Calu3 (cell line): ENCODE results near the gene FLYWCH1. TPM values are rescaled to one million over a fixed set of nuclear protein-coding genes. Genes with fewer than 3 reads are reported as not detected.

Source experiments
- BruUV-seq: library from RNA; stranded (reverse); fragments of 400-500 nt; replicated peaks from 2 replicates; lab custom pipeline; 2021; lab: Mats Ljungman, UMichigan
- CTCF ChIA-PET: fragments of 300-600 bp; sonication (Branson Sonifier 250); formaldehyde crosslinking; loops from one replicate; lab custom pipeline; 2022; ENCODE audit warnings: antibody characterized with exemption; lab: Charles Lee
- DNase-seq: peaks from one replicate; pipeline ENCODE4 v3.0.0; 2022
- H3K27ac Mint-ChIP-seq: one replicate; pipeline ENCODE4 v1.8.0; 2022; ENCODE audit warnings: mixed read lengths; ENCODE audit not compliant: unreplicated experiment
- H3K27me3 Mint-ChIP-seq: one replicate; pipeline ENCODE4 v1.8.0; 2022; ENCODE audit warnings: mixed read lengths; ENCODE audit not compliant: unreplicated experiment
- H3K36me3 Mint-ChIP-seq: one replicate; pipeline ENCODE4 v1.8.0; 2022; ENCODE audit warnings: mild to moderate bottlenecking, moderate library complexity, mixed read lengths; ENCODE audit not compliant: insufficient read depth, unreplicated experiment
- H3K4me1 Mint-ChIP-seq: one replicate; pipeline ENCODE4 v1.8.0; 2022; ENCODE audit warnings: mild to moderate bottlenecking, low read depth, mixed read lengths; ENCODE audit not compliant: unreplicated experiment
- H3K4me3 Mint-ChIP-seq: one replicate; pipeline ENCODE4 v1.8.0; 2022; ENCODE audit warnings: mild to moderate bottlenecking, low read depth, moderate library complexity, mixed read lengths; ENCODE audit not compliant: unreplicated experiment
- H3K9me3 Mint-ChIP-seq: one replicate; pipeline ENCODE4 v1.8.0; 2022; ENCODE audit warnings: low read depth, mixed read lengths; ENCODE audit not compliant: unreplicated experiment
- intact Hi-C: fragments of 100-400 bp; cut with micrococcal nuclease; formaldehyde crosslinking; loops from one replicate; pipeline ENCODE4 v1.10.0; 2022; ENCODE audit not compliant: unreplicated experiment
- total RNA-seq: library from RNA; stranded (reverse); gene quantifications from 2 replicates; pipeline ENCODE4 v1.2.3, GENCODE V29; 2022
- TF ChIP-seq, protein P1 (sequence below): fragments of 200-600 bp; IDR thresholded peaks from one replicate; pipeline ENCODE4 v1.8.0; 2022; ENCODE audit warnings: antibody characterized with exemption; ENCODE audit not compliant: unreplicated experiment

The FLYWCH1 gene
- total RNA-seq, 1 experiment from 2014 or later: 34.8 TPM

DNA sequence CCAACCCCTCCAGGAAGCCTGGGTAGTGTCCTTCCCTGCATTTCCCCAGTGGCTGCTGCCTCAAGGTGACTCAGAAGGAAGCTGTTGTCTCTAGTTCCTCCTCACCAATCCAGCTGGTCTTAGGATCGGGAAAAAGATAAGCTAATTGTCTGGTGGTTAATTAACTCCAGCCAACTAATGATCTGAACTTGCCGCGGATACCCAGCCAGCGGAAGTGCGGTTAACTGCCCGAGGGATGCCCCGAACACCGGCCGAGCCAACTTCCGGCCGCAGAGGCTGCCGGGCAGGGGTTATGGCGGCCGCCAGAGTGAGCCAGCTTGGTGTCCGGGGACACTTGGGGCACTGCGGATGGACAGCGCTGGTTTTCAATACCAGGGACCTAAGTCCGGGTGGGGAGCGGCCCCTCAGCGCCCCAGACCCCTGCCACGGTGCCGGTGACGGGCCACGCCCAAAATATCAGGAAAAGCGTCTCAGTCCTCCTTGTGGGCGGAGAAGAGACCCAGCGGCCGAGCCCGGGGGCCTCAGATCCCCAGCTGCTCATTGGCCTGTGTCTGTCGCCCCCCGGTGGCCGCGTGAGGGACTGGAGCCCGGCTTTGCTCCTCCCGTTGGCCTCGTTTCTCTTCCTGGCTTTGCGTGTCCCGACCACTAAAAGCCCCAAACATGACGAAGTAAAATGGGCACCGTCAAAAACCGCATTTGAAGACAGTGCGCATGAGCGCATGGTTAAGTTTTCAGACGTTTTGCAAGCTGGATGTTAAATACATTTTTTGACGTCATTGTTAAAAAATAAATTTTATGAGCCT, 43.5 kb upstream of the FLYWCH1 start:
- Mint-ChIP-seq H3K27ac (peak overlapping the region; percentile 83), H3K27me3 (no peaks in the 10 kb centered on the region), H3K9me3 (no peaks in the 10 kb centered on the region), H3K36me3 (peaks cover 14% of the 10 kb centered on the region), H3K4me3 (peak overlapping the region; percentile 88), H3K4me1 (no peaks in the 10 kb centered on the region)
- intact Hi-C loops: loop anchor here (1.0 kb wide), 1 partner anchor 29 kb away; no protein-coding TSS in a partner anchor
- BruUV-seq: TSS peak; percentile 99
- CTCF ChIA-PET: interaction anchor here (0.7 to 2.0 kb wide), 11 partner anchors 10 to 92 kb away, joined by 3 to 64 read pairs (median 3); partner anchors contain the start of genes FLYWCH2 and PRSS22
- peak; percentile 99 for DNase-seq
- TF ChIP-seq, protein P1, sequence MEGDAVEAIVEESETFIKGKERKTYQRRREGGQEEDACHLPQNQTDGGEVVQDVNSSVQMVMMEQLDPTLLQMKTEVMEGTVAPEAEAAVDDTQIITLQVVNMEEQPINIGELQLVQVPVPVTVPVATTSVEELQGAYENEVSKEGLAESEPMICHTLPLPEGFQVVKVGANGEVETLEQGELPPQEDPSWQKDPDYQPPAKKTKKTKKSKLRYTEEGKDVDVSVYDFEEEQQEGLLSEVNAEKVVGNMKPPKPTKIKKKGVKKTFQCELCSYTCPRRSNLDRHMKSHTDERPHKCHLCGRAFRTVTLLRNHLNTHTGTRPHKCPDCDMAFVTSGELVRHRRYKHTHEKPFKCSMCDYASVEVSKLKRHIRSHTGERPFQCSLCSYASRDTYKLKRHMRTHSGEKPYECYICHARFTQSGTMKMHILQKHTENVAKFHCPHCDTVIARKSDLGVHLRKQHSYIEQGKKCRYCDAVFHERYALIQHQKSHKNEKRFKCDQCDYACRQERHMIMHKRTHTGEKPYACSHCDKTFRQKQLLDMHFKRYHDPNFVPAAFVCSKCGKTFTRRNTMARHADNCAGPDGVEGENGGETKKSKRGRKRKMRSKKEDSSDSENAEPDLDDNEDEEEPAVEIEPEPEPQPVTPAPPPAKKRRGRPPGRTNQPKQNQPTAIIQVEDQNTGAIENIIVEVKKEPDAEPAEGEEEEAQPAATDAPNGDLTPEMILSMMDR: peak; percentile 97

DNA sequence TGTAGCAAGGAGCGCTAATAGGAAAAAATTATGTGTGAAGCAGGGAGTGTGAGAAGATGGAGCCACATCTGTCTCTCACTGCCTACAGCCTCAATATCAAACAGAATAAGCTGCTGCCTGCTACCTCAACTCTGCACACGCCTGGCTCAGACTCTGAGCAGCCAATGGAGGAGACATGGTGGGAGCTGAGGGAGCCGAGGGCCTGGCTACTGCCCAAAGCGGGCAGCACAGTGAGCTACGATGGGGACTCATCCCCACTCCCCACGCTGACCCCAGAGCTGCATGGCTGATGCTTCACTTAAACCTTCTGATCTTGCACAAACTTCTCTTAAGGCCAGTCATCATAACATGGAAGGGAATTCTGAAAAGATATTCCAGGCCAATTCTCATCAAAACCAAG, 39.8 kb upstream of the FLYWCH1 start:
- Mint-ChIP-seq H3K27me3 (no peaks in the 10 kb centered on the region), H3K27ac (no peak overlapping the region), H3K9me3 (no peaks in the 10 kb centered on the region), H3K36me3 (peaks cover 10% of the 10 kb centered on the region), H3K4me3 (no peak overlapping the region), H3K4me1 (no peaks in the 10 kb centered on the region)
- no TSS peak for BruUV-seq
- intact Hi-C loops: no loop called here
- CTCF ChIA-PET: no interaction called here
- DNase-seq: no peak
- TF ChIP-seq, protein P1: no peak

DNA sequence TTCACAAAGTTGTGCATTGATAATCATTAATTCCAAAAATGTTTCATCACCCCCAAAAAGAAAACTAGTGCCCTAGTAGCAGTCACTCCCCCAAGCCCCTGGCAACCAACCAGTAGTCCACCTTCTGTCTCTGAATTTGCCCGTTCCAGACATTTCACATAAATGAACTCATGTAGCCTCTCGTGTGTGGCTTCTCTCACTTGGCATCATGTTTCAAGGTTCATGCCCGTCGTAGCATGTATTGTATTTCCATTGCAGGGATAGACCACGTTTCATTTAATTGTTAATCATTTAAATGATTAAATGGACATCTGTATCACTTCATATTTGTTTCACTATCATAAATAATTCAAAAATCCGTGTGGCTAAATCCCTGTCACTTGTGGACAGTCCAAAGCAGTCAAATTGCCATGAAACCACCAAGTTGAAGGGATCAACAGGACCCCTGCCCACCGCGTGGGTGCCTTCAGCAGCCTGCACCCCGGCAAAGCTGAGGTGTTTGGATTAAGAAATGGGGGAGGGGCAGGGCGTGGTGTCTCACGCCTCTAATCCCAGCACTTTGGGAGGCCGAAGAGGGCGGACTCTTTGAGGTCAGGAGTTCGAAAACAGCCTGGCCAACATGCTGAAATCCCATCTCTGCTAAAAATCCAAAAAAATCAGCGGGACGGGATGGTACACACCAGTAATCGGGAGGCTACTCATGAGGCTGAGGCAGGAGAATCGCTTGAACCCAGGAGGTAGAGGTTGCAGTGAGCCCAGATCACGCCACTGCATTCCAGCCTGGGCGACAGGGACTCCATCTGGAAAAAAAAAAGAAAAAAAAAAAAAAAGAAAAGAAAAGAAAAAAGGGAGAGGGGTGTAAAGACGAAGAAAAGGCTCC, 37.5 kb upstream of the FLYWCH1 start:
- Mint-ChIP-seq H3K4me3 (no peak overlapping the region), H3K27ac (no peak overlapping the region)

DNA sequence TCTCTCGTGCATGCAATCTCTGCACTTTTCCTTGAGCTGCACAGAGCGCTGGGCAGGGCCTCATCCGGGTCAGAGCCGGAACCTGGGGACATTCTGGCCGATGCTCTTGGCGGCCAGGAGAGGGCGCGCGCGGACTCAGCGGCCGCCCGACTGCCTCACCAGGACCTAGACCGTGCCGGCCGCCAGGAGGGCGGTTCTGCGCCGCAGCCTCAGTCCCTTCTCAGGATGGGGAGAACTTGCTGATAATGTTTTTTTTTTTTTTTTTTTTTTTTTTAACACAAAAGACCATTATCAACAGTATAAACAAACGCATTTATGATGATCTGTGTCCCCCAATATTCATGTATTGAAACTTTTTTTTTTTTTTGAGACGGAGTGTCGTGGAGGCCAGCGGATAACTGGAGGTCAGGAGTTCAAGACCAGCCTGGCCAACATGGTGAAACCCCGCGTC, 36.8 kb upstream of the FLYWCH1 start:
- Mint-ChIP-seq H3K4me1 (no peaks in the 10 kb centered on the region), H3K36me3 (no peaks in the 10 kb centered on the region), H3K9me3 (peaks cover 3% of the 10 kb centered on the region), H3K27ac (no peak overlapping the region), H3K27me3 (no peaks in the 10 kb centered on the region), H3K4me3 (no peak overlapping the region)
- TF ChIP-seq, protein P1: peak; percentile 98
- DNase-seq: peak; percentile 84
- intact Hi-C loops: loop anchor here (2.0 kb wide), 1 partner anchor 44 kb away; no protein-coding TSS in a partner anchor
- CTCF ChIA-PET: interaction anchor here (0.6 to 0.7 kb wide), 9 partner anchors 16 to 591 kb away, joined by 3 to 8 read pairs (median 5); no protein-coding TSS in a partner anchor
- BruUV-seq: no TSS peak

More for the DNA sequence above, 37.5 kb upstream of the FLYWCH1 start:
- CTCF ChIA-PET: interaction anchor here (0.6 to 0.7 kb wide), 9 partner anchors 17 to 591 kb away, joined by 3 to 8 read pairs (median 5); no protein-coding TSS in a partner anchor
- intact Hi-C loops: loop anchor here (2.0 kb wide), 1 partner anchor 45 kb away; no protein-coding TSS in a partner anchor
- Mint-ChIP-seq H3K4me1 (no peaks in the 10 kb centered on the region), H3K9me3 (no peaks in the 10 kb centered on the region), H3K36me3 (no peaks in the 10 kb centered on the region), H3K27me3 (no peaks in the 10 kb centered on the region)
- TF ChIP-seq, protein P1: no peak
- DNase-seq: no peak
- BruUV-seq: no TSS peak
